ENCODE data around the gene FGD2. TPM values are rescaled to one million over a fixed set of nuclear protein-coding genes. Genes with fewer than 3 reads are reported as not detected.

The FGD2 gene
- total RNA-seq, 1 experiment from 2014 or later, result 0.10 TPM

GRCh38 chr6:36967301-36967700 is 38.2 kb upstream of the FGD2 start:
- intact Hi-C loops (cut with micrococcal nuclease), result no loop called here
- RAD21 ChIA-PET (ENCODE audit: low non-redundant PET in 1 of 2, low total read pairs in 2 of 2, uncharacterized antibody in 2 of 2, unreplicated experiment in 2 of 2), result no interaction called here
- no peaks in the 10 kb centered on the region for H4K20me1 ChIP-seq (ENCODE audit: insufficient read depth)
- POLR2A ChIA-PET, result no interaction called here
- no peak overlapping the region for H3K4me2 ChIP-seq (ENCODE audit: low read length)
- no peak overlapping the region for H3K27ac ChIP-seq (ENCODE audit: low read depth, low read length)
- ATAC-seq (no peak), DNase-seq (ENCODE audit: low read depth, low spot score) (no peak)
- no peak for TF ChIP-seq JUND (IDR thresholded peaks at IDR 0.05)
- TF ChIP-seq SIN3A (IDR thresholded peaks at IDR 0.05; ENCODE audit: low read depth), result no peak
- TF ChIP-seq YY1 (IDR thresholded peaks at IDR 0.05; ENCODE audit: extremely low read depth, insufficient replicate concordance, low read depth, low read length), result no peak
- TF ChIP-seq, protein P1, sequence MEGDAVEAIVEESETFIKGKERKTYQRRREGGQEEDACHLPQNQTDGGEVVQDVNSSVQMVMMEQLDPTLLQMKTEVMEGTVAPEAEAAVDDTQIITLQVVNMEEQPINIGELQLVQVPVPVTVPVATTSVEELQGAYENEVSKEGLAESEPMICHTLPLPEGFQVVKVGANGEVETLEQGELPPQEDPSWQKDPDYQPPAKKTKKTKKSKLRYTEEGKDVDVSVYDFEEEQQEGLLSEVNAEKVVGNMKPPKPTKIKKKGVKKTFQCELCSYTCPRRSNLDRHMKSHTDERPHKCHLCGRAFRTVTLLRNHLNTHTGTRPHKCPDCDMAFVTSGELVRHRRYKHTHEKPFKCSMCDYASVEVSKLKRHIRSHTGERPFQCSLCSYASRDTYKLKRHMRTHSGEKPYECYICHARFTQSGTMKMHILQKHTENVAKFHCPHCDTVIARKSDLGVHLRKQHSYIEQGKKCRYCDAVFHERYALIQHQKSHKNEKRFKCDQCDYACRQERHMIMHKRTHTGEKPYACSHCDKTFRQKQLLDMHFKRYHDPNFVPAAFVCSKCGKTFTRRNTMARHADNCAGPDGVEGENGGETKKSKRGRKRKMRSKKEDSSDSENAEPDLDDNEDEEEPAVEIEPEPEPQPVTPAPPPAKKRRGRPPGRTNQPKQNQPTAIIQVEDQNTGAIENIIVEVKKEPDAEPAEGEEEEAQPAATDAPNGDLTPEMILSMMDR (IDR thresholded peaks at IDR 0.05 in 2 of 3, conservative IDR thresholded peaks at IDR 0.05 in 1 of 3; ENCODE audit: borderline replicate concordance in 1 of 3, insufficient read depth in 1 of 3, low read depth in 2 of 3, low read length in 2 of 3), result no peak
- TF ChIP-seq CEBPB (IDR thresholded peaks at IDR 0.05; ENCODE audit: low read depth), result no peak
- TF ChIP-seq ELF1 (IDR thresholded peaks at IDR 0.05; ENCODE audit: borderline replicate concordance, low read depth), result no peak
- H3K4me3 ChIP-seq (replicated peaks in 1 of 2; ENCODE audit: low read depth in 1 of 2, low read length in 2 of 2), result no peak overlapping the region
- no peak overlapping the region for H3K9ac ChIP-seq (ENCODE audit: low read length)
- H3K9me3 ChIP-seq (ENCODE audit: control insufficient read depth in 1 of 2, insufficient read depth in 1 of 2, low read depth in 1 of 2, low read length in 2 of 2), result no peaks in the 10 kb centered on the region
- H3K9me2 ChIP-seq (ENCODE audit: insufficient read depth), result no peaks in the 10 kb centered on the region
- H3K27me3 ChIP-seq (ENCODE audit: insufficient read depth, low read length), result no peaks in the 10 kb centered on the region
- BruUV-seq (replicated peaks), result no TSS peak
- no peaks in the 10 kb centered on the region; the same call in 1 of the 2 replicates for H3K79me2 ChIP-seq (ENCODE audit: insufficient read depth, low read length)
- H3K36me3 ChIP-seq (ENCODE audit: control insufficient read depth in 1 of 2, insufficient read depth in 2 of 2, low read length in 2 of 2), result peaks cover 31 to 47% of the 10 kb centered on the region in 2 experiments
- H2AFZ ChIP-seq (ENCODE audit: low read depth, low read length, poor library complexity, severe bottlenecking), result no peak overlapping the region
- H3K4me1 ChIP-seq (ENCODE audit: control insufficient read depth in 1 of 2, insufficient read depth in 2 of 2, low read length in 2 of 2), result peaks cover 3 to 14% of the 10 kb centered on the region in 2 experiments; a peak in 3 of 4 replicates
- CTCF ChIA-PET, result no interaction called here

GRCh38 chr6:36967757-36968156 is 37.7 kb upstream of the FGD2 start:
- Histone ChIP-seq H2AFZ (ENCODE audit: low read depth, low read length, poor library complexity, severe bottlenecking) (no peak overlapping the region), H3K9me2 (ENCODE audit: insufficient read depth) (no peaks in the 10 kb centered on the region), H4K20me1 (ENCODE audit: insufficient read depth) (no peaks in the 10 kb centered on the region), H3K9me3 (ENCODE audit: control insufficient read depth in 1 of 2, insufficient read depth in 1 of 2, low read depth in 1 of 2, low read length in 2 of 2) (no peaks in the 10 kb centered on the region), H3K79me2 (ENCODE audit: insufficient read depth, low read length) (no peaks in the 10 kb centered on the region; the same call in 1 of the 2 replicates), H3K4me1 (ENCODE audit: control insufficient read depth in 1 of 2, insufficient read depth in 2 of 2, low read length in 2 of 2) (peaks cover 3 to 14% of the 10 kb centered on the region in 2 experiments; a peak in 3 of 4 replicates), H3K27ac (ENCODE audit: low read depth, low read length) (no peak overlapping the region), H3K9ac (ENCODE audit: low read length) (no peak overlapping the region), H3K4me3 (replicated peaks in 1 of 2; ENCODE audit: low read depth in 1 of 2, low read length in 2 of 2) (no peak overlapping the region), H3K27me3 (ENCODE audit: insufficient read depth, low read length) (no peaks in the 10 kb centered on the region), H3K36me3 (ENCODE audit: control insufficient read depth in 1 of 2, insufficient read depth in 2 of 2, low read length in 2 of 2) (peaks cover 36 to 51% of the 10 kb centered on the region in 2 experiments), H3K4me2 (ENCODE audit: low read length) (no peak overlapping the region)
- intact Hi-C loops (cut with micrococcal nuclease), result no loop called here
- TF ChIP-seq SIN3A (IDR thresholded peaks at IDR 0.05; ENCODE audit: low read depth) (no peak), REST (IDR thresholded peaks at IDR 0.05; ENCODE audit: low read depth) (no peak)
- ChIA-PET RAD21 (ENCODE audit: low non-redundant PET in 1 of 2, low total read pairs in 2 of 2, uncharacterized antibody in 2 of 2, unreplicated experiment in 2 of 2) (no interaction called here), POLR2A (no interaction called here), CTCF (no interaction called here)
- DNase-seq (ENCODE audit: low read depth, low spot score) (no peak), ATAC-seq (no peak)
- BruUV-seq (replicated peaks), result no TSS peak
